Astrocyte of the cerebellum (primary cell): ENCODE results near the gene SLIT3.

Source experiments
- DNase-seq: peaks from one replicate; pipeline ENCODE4 v3.0.0-alpha.2; 2011; ENCODE audit warnings: low read depth
- H3K4me3 ChIP-seq: 2 replicates; pipeline ENCODE4 v1.5.1; 2011; ENCODE audit warnings: mild to moderate bottlenecking, low read depth, low read length, moderate library complexity
- in situ Hi-C: cut with HindIII; loops from 2 replicates; pipeline ENCODE4 v1.10.0; 2017; ENCODE audit warnings: low sequenced_read_pairs
- TF ChIP-seq, protein P1 (sequence below): IDR thresholded peaks from 2 replicates; pipeline ENCODE4 v1.5.1; 2012; ENCODE audit warnings: low read length, low read depth, moderate library complexity, mild to moderate bottlenecking; ENCODE audit errors: missing control alignments

SLIT3 gene

DNA sequence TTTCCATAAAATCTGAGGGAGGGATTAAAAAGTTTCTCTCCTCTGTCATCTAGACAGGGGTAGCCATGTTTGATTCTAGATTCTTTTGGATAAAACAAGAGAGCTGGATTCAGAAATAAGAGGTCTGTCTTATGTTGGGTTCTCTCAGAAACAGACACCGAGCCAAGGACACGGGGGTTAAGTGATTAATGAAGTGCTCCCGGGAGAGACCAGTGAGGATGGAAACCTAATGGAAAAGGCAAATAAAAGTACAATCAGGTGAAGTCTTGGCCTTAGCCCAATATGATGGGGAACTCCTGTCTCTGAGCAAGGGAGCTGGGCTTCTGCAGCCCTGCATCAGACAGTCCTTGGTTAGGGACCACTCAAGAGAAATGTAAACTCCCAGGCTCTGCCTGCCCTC lies 413.0 kb downstream of the SLIT3 start:
- no peak overlapping the region for H3K4me3 ChIP-seq
- in situ Hi-C loops = no loop called here
- TF ChIP-seq, protein P1, sequence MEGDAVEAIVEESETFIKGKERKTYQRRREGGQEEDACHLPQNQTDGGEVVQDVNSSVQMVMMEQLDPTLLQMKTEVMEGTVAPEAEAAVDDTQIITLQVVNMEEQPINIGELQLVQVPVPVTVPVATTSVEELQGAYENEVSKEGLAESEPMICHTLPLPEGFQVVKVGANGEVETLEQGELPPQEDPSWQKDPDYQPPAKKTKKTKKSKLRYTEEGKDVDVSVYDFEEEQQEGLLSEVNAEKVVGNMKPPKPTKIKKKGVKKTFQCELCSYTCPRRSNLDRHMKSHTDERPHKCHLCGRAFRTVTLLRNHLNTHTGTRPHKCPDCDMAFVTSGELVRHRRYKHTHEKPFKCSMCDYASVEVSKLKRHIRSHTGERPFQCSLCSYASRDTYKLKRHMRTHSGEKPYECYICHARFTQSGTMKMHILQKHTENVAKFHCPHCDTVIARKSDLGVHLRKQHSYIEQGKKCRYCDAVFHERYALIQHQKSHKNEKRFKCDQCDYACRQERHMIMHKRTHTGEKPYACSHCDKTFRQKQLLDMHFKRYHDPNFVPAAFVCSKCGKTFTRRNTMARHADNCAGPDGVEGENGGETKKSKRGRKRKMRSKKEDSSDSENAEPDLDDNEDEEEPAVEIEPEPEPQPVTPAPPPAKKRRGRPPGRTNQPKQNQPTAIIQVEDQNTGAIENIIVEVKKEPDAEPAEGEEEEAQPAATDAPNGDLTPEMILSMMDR = no peak
- DNase-seq = no peak

DNA sequence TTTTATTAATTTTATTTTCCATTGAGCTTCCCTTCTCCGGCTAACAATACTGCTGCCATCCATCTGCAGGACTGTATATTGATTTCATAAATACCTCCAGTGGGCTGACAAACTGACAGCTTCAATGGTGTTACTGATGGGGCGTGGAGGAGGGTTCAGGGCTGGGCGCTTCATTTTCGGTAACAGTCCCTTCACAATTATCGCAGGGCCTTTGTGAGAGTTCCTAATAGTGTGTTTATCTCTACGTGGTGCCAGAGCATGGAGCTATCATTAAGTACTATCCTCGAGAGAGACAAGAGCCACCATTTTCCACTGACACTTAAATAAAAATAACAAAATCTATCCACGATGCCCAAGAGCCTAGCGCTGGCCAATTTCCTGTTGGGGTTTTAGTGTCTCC lies 414.8 kb downstream of the SLIT3 start:
- DNase-seq = no peak
- in situ Hi-C loops = no loop called here
- TF ChIP-seq, protein P1 = no peak
- no peak overlapping the region for H3K4me3 ChIP-seq

DNA sequence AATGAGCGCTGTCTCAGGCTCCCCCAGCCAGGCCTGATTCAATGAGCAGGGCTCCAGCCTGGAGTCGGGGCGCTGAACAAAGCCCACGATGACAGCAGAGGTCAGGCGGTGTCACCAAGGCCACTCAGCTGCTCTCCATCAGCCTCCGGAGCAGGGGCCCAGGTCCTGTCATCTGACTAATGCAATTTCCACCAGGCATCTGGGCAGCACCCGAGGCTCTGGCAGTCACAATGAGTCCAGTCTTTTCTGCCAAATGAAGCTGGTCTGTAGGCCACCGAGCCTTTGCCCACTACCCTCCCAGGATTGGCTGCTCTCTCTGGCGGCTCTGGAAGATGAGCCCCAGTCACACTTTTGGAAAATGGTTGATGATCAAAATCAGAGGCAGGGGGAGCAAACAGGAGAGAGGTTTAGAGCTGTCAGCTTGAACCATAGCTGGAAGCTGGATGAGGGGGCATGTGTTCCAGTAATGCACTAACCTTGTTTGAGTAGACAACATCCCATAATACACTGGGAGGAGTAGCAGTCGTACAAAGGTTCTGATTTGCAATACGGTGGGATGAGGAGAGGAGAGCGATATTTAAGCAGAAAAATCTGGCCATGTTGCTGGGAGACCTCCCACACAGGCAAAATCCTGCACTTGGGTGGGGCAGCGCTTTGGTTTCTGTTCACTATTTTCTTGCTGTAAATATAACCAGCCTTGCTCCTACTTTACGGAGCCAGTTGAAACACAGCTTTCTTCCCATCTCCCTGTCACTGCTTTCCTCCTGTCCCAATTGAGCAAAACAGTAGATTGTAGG lies 415.4 kb downstream of the SLIT3 start:
- DNase-seq = no peak
- H3K4me3 ChIP-seq = no peak overlapping the region
- TF ChIP-seq, protein P1 = no peak
- in situ Hi-C loops = no loop called here

DNA sequence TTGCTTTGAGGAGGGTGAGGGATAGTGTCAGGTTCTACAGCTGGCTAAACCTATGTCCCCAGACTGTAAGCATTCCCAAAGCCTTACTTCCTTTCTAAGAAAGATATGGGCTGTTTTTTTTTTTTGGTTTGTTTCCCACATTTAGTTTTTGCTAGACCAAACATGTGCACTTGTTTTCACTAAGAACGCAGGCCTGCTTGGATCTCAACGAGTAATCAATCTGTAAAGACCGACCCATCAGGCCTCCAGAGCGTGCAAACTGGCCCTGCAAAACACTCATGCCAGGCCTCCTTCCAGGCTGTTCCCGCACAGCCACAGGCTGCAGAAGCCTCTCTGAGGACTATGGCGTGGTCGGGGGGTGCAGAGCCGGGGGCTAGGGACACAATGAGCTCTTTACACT lies 416.9 kb downstream of the SLIT3 start:
- no peak for DNase-seq
- H3K4me3 ChIP-seq = no peak overlapping the region
- in situ Hi-C loops = no loop called here
- TF ChIP-seq, protein P1 = no peak

DNA sequence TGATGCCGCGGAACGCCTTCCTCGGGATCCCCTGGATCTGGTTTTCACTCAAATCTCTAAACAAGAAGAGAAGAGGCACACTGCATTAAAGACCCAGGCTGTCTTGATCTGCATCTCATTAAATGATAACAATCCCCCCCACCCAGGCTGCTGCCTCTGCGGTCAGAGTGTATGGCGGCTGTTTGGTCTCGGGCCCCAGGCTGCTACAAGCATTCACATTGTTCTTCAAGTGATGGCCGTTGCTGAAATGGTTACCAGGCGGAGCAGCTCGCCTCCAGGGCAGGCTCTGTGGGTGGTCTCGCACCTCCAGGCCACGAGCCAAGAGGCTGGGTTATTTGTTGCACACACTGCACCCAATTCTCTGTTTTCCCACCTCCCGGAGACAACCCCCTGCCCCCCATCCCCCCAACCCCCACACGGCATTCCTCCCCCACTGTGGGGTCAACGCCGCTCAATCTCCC lies 417.6 kb downstream of the SLIT3 start:
- H3K4me3 ChIP-seq = no peak overlapping the region
- no peak for DNase-seq
- TF ChIP-seq, protein P1 = no peak
- in situ Hi-C loops = no loop called here

DNA sequence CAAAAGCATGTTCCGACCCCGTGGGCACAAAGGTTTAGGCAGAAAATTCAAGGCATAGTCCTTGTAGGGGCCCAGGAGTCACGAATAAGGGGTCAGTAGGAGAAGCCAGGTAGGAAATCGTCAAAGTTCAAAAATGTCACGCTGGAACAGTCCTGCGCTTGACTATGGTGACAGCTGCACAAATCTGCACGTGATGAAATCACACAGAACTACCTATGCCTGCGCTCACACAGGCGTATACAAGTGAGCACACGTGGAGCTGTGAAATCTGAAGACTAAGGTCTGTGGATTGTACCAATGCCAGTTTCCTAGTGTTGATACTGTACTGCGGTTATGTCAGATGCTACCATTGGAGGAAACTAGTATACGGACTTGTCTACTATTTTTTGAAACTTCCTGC lies 418.7 kb downstream of the SLIT3 start:
- H3K4me3 ChIP-seq = no peak overlapping the region
- TF ChIP-seq, protein P1 = no peak
- DNase-seq = no peak
- in situ Hi-C loops = no loop called here
